Activated CD4-positive, alpha-beta T cell treated with anti-CD3 and anti-CD28 coated beads for 1 hour (primary cell): ENCODE results near the gene HEBP1.
A peak's percentile ranks its signal among the peaks of the same experiment; 100 is the strongest.

Source experiments
- DNase-seq: peaks from one replicate; pipeline ENCODE4 v3.0.0-alpha.2; 2020

HEBP1 gene

DNA sequence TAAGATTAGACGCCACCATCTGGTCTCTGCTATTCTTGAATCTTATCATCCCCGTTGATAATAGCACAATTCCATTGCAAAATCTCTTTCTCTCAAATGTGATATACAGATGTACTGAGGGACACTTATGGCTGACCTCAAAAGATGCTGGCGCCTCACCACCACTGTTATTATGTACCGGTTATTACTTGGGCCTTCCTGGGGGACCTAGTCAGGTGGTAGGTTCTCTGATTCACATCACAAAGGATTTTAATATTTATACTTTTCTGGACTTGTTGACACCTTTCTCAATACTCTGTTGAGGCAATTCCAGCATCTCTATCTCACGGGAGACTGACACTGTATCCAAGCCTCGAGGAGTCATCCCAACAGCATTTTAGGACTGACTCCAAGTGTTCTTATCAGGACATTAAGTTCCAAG lies 22.8 kb upstream of the HEBP1 start:
- no peak for DNase-seq

DNA sequence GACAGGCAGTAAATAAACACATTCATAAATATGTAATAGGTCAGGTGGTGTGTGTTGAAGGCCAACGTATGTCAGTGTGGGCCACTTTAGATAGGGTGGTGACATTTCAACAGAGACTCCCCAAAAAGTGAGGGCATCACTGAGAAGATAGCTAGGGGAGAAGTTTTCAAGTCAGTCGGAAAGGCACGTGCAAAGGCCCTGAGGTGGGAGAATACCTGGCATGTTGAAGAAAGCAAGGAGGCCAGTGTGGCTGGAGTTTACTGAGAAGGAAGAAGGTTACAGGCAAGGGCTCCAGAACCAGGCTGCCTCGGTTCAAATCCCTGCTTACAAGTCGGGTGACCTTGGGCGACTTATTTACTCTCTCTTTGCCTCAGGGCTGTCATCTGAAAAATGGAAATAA lies 11.0 kb upstream of the HEBP1 start:
- DNase-seq, result no peak

DNA sequence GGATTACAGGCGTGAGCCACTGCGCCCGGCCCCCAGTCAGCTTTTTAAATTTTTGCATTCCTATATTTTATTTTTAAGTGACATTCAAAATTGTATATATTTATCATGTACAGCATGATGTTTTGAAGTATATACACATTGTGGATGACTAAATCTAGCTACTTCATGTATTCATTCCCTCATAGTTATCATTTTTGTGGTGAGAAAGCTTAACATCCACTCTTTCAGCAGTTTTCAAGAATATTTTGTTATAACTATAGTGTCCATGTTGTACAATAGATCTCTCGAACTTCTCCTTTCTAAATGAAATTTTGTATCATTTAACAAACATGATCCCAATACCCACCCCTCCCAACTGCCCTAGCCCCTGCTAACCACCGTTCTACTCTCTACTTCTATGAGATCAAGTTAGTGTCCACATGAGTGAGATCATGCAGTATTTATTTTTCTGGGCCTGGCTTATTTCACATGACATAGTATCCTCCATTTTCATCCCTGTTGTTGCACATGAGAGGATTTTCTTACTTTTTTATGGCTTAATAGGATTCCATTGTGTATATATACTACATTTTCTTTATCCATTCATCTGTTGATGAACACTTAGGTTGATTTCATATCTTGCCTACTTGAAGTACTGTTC lies 8.8 kb upstream of the HEBP1 start:
- no peak for DNase-seq

DNA sequence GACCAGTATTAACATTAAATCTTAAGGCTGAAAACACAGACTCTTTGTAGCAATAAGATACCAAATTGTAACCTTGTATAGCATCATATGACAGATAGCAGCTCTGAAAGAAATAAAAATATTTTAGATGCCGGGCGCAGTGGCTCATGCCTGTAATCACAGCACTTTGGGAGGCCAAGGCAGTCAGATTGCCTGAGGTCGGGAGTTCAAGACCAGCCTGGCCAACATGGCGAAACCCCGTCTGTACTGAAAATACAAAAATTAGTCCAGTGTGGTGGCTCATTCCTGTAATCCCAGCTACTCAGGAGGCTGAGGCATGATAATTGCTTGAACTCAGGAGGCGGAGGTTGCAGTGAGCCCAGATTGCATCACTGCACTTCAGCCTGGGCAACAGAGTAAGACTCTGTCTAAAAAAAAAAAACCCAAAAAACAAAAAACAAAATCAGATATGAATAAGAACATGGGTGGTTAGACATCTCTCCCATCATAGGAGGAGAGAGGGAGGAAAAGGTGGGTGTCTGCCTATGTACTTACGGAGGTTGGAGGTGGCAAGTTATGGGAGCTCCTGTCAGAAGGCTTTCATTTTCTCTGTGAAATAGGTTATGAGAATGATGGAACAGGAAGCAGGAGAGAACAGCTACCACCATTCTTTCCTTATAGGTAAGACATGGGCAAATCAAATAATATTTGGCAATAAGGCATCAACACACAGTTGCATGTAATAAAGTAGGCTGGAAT lies 7.6 kb upstream of the HEBP1 start:
- no peak for DNase-seq

DNA sequence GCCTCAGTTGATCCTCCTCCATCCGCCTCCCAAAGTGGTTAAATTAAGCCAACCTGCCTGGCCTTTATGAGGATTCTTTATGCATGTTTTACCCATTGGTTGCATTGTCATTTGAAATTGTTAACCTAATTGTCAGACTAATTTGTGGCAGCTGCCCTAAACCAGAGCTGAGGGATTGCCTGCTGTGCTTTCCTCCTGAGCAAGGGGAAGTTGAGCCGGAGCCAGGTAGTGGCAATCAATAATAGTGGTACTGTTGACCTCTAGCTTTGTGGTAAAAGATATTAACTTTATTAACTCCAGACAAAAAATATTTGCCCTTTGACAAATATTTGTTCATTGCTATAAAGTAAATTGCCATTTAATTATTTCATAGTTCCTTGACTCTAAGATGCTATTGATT lies 5.6 kb upstream of the HEBP1 start:
- no peak for DNase-seq

DNA sequence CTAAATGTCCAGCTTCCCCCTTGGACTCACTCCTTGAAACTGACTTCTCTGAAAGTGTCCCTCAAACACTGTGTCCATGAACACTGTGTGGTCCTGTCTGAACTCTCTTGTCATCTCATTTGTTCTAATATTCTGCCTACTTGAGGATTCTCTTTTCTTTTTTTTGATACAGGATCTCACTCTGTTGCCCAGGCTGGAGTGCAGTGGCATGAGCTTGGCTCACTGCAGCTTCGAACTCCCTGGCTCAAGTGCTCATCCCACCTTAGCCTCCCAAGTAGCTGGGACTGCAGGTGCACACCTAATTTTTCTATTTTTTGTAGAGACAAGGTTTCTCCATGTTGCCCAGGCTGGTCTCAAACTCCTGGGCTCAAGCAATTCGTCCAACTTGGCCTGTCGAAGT lies 4.9 kb upstream of the HEBP1 start:
- DNase-seq, result no peak

DNA sequence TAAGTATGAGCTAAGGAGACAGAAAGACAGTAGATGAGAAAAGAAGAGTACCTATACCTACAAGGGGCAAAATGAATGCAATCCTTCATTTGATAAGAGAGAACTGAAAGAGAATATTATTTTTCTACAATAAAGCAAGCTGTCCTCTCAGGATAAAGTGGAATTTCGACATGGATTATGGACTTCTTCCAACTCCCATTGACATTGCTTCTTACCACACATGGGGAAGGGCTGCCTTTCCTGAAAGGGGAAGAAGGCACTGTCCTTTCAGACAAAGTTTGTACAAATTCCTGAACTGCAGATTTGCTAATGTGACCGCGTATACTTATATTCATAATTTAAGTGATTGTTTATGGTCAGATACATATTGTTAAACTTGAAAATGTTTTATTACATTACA lies 4.3 kb upstream of the HEBP1 start:
- DNase-seq, result no peak

DNA sequence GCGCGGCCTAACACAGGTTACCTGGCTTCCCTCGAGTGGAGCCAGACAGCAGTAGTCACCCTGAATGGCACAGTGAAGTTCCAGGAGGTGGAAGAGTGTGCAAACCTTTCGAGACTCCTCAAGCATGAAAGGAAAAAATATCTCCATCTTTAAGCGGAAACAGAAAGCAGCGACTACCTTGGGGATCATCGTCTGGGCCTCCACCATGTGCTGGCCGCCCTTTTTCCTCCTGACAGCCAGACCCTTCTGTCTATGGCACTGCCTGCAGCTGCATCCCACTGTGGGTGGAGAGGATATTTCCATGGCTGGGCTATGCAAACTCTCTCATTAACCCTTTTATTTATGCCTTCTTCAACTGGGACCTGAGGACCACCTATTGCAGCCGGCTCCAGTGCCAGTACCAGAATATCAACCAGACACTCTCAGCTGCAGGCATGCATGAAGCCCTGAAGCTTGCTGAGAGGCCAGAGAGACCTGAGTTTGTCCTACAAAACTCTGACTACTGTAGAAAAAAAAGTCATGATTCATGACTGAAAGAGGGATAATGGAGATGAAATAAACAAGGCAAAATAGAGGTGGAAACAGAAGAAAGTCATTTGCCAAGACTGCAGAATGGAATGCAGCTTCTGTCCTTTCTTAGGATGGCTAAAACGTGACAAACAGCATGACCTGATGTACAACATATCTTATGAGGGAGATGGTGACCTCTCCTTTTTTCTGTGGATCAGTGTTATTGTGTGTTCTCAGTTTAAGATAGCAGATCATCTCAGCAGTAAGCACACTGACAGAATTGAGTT lies 2.4 kb upstream of the HEBP1 start:
- DNase-seq, result no peak

DNA sequence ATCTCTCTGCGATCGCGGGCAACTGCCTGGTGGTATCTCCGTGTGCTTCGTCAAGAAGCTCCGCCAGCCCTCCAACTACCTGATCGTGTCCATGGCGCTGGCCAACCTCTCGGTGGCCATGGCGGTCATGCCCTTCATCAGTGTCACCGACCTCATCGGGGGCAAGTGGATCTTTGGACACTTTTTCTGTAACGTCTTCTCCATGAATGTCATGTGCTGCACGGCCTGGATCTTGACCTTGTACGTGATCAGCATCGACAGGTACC lies 1.6 kb upstream of the HEBP1 start:
- no peak for DNase-seq

DNA sequence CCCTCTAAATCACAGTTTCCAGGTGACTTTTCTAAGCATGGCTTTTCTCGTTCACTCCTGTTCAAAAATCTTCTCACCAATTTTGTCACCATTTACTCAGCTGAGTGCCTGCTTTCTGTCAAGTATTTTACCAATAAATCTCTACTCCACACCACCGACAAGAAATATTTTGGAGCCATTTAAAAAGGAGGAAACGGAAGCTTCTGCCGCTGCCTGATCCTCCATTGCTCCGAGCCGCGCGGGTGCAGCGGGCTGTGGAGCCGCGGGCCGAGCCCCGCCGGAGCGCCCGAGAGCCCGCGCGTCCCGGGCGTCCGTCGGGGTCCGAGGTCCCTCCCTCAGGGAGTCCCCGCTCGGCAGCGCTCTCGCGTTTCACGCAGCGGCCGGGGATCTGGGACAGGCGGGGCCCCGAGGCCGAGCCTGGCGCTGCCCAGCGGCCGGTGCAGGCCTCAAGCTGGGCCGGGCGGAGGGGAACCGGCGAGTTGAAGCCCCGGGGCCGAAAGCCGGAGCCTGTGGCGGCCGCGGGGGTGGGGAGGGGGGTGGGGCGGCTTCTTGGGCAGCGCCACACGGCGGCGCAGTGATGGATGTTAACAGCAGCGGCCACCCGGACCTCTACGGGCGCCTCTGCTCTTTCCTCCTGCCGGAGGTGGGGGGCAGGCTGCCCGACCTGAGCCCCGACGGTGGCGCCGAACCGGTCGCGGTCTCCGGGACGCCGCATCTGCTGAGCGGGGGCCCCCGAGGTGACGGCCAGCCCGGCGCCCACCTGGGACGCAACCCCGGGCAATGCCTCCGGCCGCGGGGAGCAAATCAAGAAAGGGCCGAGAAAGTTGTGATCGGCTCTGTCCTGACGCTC lies 1.1 kb upstream of the HEBP1 start:
- peak; percentile 15 for DNase-seq

DNA sequence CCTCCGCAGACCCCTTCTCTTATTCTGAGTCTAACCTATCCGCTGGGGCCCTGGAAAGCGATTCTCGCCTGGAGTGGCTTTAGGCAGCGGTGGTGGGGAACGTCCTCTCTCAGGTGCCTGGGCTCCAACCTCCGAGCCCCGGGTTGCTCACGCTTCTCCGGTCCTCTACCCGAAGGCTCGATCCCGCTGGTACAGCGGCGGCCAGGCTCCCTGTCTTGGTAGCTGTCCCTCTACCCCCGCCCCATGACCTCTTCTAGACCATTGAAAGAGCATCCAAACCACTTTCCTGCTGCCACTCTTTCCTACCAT lies 505 bp upstream of the HEBP1 start:
- DNase-seq, result no peak

DNA sequence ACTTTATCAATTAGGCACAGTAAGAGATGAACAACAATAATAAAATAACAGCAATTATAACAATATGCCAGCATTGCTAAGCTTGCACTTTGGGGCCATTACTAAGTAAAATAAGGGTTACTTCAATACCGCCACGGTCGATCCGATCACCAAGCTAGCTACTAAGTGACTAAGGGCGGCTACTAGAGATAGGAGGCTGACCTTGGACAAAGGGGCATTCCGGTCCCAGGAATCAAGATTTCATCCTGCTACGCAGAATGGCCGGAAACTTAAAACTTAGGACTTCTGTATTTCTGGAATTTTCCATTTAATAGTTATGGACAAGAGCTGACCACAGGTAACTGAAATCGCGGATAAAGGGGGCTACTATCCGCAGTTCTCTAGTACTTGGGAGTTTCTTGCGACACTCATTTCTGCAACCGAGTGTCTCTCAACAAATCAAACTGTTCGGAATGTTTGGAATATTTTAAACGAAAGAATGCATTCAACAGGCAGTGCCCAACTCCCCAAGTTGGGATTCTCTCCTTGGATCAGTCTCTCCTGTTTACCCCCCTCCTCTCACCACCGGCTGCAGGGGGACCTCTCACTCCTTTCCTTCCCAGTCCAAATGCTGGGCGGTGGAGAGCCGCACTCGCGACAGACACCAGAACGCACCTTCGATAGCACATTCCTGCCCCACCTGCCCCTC lies 650 bp downstream of the HEBP1 start:
- no peak for DNase-seq

DNA sequence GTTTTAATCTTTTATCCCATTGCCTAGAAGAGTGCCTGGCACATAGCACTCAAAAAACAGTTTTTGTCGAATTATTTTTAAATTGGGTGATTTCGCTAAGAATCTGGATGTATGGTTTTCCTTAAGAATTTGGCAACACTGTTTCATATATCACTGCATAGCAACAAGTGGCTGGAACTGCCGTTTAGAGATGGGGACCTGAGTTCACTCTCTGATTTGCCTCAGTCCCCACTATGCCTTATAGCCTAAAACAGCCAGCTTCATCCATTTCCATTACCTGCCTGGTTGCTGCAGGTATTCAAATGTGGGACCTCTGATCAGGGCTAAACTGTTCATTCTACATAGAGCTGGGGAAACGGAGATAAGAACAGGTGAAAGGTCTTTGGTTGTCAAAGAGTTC lies 1.8 kb downstream of the HEBP1 start:
- DNase-seq, result no peak

DNA sequence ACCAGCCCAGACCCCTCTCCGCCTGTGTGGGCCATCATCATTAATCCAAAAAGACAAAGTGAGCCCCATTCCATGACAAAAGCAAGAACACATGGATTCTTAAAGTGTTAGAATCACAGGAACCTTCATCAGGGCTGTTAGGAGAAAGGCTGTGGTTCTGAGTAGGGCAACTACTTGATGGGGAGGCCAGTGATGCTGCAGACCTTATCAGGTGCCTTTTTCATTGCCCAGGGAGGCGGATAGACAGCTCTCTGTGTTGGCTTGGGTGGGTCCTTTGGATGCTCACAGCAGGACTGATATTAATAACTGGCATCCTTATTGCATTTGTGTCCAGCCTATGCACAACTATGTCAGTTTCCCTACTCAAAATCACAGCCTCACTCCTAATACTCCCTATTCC lies 2.3 kb downstream of the HEBP1 start:
- no peak for DNase-seq

DNA sequence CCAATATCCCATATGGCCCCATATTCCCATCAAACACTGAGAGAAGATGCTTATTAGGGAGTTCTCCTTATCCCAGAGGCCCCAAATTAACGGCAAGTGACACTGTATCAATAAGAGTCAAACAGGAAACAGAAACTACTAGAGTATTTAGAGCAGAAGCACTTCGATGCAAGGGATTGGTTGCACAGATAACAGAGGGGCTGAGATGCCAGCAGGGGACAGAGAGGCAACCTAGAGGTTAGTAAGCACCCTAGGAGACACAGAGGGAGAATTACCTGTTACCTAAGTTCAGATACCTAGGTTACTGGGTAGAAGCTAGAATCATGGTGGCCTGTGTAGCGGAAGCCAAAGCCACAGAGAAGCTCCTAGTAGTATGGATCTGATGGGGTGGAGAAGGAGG lies 2.9 kb downstream of the HEBP1 start:
- DNase-seq, result no peak

DNA sequence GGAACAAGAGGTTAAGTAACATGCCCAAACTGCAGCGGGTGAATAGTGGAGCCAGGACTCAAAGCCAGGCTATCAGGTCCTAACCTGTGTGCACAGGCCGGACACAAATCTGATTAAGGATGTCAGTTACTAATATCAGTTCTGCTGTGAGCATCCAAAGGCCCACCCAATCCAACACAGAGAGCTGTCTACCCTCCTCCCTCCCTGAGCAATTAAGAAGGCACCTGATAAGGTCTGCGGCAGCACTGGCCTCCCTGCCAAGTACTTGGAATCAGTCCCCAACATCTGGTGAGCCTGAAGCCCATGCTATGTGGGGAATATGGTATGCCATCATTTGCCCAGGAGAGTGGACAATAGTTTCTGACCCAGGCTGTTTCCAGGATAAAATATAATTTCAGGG lies 3.9 kb downstream of the HEBP1 start:
- DNase-seq, result no peak

DNA sequence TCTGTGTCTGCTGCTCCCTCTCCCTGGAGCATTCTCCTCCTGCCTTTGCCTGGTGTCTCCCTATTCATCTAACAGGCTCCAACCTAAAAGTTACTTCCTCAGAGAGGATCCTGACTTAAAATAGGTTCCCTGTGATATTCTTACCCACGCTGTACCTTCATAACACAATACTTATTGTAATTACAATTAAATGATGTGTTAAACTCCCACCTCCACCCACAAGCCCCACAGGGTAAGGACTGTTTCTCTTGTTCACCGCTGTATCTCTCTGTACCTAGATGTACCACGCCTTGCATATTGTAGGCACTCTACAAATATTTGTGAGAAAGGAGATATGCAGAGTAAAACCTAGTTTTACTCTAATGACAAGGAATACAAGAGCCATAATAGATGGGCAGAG lies 5.0 kb downstream of the HEBP1 start:
- DNase-seq, result no peak

DNA sequence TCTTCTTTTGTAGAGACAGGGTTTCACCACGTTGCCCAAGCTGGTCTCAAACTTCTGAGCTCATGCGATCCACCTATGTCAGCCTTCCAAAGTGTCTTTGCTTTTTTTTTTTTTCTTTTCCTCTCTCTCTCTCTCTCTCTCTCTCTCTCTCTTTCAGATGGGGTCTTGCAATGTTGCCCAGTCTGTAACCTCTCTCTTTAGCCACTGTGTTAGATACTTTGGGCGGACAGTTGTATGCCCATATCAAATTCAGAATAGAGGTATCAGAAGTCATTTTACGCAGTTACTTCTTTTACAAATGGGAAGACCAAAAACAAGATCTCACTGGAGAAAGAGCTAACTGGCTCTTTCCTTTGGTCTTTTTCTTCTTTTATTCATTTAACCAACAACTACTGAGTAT lies 6.7 kb downstream of the HEBP1 start:
- DNase-seq, result no peak

DNA sequence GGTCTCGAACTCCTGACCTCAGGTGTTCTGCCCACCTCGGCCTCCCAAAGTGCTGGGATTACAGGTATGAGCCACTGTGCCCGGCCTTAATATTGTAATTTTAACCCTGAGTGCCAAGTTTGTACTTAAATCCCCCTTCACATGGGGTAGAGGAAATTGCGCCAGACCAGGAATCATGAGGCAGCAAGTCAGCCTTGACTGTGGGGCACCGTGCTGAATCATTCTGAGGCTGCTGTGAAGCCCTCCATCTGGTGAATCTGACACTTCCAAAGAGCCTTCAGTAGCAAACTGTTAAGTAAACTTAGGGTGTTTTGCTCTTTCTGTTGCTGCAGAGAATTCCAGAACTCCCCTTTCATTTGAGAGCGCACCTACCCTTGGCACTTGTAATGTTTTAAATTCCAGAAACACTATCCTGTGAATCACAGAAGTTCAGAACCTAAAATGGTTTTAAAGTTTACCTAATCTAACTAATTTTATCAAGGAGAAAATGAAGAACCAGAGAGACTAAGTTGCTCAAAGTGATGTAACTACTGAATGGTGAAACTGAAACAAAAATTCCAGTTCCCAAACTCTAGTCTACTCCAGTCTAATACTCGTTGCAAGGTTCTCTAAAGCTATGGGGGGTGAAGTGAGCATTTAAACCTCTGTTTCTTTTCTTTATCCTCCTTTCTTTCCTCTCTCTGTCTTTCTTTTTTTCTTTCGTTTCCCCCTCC lies 7.5 kb downstream of the HEBP1 start:
- DNase-seq, result no peak

DNA sequence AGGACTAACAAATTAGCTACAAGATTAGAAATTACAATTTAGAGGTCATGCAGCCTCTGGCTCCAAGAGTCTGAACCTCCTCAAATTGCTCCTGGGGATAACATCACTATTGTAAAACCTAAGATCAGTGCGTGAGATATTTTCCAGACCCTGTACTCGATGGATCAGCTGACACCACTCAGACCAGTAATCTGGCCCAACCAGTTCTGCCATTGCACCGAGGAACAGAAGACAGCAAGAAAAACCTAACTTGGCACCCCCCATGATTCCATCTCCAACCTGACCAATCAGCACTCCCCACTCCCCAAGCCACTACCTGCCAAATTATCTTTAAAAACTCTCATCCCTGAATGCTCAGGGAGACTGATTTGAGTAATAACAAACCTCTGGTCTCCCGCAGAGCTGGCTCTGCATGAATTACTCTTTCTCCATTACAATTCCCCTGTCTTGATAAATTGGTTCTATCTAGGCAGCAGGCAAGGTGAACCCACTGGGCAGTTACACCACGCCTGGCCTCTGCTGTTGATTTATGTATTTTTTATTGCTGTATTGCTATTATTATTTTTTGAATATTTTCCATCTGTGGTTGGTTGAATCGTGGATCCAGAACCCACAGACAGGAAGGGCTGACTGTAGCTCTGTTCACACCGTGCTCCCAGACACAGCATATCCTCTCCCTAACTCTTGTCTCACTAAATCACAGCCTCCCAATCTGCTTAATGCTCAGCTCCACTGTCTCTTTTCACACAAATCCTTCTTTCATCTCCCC lies 9.2 kb downstream of the HEBP1 start:
- DNase-seq, result no peak

DNA sequence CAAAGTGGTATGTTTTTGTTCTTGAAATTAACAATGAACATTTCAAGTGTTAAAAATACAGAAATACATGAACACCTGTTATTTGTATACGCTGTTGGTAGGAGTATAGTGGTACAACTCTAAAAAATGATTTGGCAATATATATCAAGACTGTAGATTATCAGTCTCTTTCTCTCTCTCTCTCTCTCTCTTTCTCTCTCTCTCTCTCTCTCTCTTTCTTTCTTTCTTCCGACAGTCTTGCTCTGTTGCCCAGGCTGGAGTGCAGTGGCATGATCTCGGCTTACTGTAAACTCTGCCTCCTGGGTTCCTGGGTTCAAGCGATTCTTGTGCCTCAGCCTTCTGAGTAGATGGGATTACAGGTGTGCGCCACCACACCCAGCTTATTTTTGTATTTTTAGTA lies 12.6 kb downstream of the HEBP1 start:
- DNase-seq, result no peak
